HG03095 (cell line): Measurements from ENCODE around the gene SAMD4B.
"Not testable (repeated sequence)": the region's sequence is repeated elsewhere in the genome, so short reads cannot be mapped to it uniquely, and the experiment has no call there.

Experiments used
- ATAC-seq: cut with Tn5 transposase; IDR thresholded peaks from one replicate; pipeline ENCODE4 v1.9.1; 2021; ENCODE audit warnings: moderate library complexity; ENCODE audit not compliant: unreplicated experiment

SAMD4B gene

DNA sequence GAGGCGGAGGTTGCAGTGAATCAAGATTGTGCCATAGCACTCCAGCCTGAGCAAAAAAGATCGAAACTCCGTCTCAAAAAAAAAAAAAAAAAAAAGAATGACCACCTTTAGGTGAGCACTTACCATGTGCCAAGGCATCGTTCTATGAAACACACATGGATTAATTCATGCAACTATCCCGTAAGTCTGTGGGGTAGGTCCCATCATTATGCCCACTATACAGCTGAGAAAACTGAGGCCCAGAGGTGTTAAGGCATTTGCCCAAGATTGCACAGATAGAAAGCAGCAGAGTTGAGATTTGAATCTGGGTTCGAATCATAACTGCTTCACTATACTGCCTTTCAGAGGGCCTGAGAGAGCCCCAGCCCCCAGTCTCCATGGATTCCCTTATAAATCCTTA, 8.7 kb upstream of the SAMD4B start:
- ATAC-seq = no peak

DNA sequence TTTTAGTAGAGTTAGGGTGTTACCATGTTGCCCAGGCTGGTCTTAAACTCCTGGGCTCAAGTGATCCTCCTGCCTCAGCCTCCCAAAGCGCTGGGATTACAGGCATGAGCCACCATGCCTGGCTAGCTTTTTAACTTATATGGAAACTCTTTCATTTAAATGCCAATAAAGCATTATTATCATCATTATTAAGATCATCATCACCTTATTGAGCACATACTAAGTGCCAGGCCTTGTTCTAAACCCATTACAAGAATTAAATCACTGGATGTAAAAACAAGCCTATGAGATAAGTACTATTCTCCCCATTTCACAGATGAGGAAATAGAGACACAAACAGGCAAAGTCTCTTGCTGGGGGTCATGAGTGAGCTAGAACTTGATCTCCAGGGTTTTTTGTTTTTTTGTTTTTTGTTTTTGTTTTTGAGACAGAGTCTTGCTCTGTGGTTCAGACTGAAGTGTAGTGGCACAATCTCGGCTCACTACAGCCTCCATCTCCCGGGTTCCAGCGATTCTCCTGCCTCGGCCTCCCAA, 7.7 kb upstream of the SAMD4B start:
- no peak for ATAC-seq

DNA sequence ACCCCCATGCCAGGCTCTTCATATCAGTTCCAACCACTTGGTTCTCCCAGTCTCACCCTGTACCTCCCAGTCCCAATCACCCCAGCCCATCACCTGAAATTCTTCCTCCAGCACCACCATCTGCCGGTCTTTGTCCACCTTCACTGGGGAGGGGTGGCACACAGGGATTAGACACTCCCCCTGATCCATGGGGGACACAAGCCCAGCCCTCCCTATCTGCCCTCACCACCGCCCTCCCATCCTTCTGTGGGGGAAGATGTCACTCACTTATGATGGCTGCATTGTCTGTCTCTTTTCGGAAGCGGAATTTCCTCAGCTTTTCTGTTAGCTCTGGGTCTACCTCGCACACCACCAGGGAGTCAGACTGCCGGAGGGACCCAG, 7.1 kb upstream of the SAMD4B start:
- peak; percentile 19 for ATAC-seq

DNA sequence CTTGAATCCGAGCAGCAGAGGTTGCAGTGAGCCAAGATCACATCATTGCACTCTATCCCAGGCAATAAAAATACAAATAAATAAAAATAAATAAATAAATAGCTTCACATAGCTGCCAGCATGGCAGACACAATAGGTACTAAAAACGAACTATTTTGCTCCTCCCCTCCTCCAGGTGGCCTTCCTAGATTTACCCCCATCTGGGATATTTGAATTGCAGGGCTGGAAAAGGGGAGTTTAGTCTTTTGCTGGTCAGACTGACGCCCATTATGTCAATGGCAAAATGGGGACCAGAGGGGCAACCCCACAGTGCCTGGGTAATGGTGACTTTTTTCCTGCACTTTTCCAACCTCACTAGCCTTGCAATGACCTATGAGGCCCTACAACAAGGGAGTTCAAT, 5.7 kb upstream of the SAMD4B start:
- no peak for ATAC-seq

- ATAC-seq = no peak
Measured at GRCh38 chr19:39339674-39340073, 2.5 kb upstream of the SAMD4B start.

DNA sequence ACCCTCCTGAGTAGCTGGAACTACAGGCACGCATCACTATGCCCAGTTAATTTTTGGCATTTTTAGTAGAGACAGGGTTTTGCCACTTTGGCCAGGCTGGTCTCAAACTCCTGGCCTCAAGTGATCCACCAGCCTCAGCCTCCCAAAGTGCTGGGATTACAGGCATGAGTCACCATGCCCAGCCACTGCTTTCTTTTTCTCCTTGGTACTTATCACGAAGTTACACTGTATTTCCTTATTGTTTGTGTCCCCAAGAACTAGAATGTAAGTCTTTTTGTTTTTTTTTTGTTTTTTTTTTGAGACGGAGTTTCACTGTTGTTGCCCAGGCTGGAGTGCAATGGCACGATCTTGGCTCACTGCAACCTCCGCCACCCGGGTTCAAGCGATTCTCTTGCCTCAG, 2.1 kb upstream of the SAMD4B start:
- not testable (repeated sequence) for ATAC-seq

- ATAC-seq = no peak
Measured at GRCh38 chr19:39341129-39341718, 997 bp upstream of the SAMD4B start.

GRCh38 chr19:39342647-39343305, 555 bp downstream of the SAMD4B start:
- ATAC-seq = no peak

GRCh38 chr19:39345956-39346355, 3.7 kb downstream of the SAMD4B start:
- ATAC-seq = no peak

- no peak for ATAC-seq
Measured at GRCh38 chr19:39347332-39348164, 5.3 kb downstream of the SAMD4B start.

DNA sequence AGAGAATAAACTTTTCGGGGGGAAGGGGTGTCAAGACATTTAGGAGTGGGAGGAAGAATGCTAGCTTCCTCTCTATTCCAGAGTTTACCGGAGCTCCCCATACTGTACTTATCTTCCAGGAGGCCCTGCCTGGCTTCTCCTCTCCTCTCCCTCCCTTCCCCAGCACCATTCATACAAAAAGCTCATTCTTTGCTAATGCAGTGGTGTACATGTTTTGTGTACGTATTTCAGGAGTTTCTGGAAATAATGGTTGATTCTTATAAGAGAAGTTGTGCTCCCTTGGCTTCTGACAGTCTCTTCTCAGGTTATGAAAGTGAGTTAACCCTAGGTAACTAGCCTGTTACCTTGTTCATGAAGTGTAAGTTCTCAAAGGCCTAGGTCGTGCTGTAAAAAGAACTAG, 7.1 kb downstream of the SAMD4B start:
- no peak for ATAC-seq

- ATAC-seq = no peak
Measured at GRCh38 chr19:39350156-39350555, 7.9 kb downstream of the SAMD4B start.

DNA sequence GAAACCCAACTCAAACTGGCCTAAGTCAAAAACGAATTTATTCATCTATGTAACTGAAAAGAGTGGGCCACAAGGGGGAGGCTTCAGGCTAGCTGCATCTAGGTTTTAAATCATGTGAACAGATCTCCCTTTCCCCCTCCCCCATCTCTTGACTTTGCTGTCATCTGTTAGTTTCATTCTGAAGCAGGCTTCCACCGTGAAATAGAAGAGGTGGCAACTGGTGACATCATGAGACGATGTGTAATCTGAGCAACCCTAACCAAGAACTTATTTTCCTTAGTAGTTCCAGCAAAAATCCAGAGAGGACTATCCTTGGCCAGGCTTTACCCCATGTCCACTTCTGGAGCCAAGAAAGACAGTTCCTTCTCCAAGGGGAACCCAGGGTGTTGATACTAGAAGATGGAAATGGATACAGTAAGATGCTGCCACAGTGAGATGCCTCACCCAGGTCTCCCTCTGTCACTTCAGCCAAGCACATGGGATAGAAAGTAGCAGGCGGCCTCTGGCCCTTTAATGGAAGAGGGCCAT, 9.4 kb downstream of the SAMD4B start:
- no peak for ATAC-seq

DNA sequence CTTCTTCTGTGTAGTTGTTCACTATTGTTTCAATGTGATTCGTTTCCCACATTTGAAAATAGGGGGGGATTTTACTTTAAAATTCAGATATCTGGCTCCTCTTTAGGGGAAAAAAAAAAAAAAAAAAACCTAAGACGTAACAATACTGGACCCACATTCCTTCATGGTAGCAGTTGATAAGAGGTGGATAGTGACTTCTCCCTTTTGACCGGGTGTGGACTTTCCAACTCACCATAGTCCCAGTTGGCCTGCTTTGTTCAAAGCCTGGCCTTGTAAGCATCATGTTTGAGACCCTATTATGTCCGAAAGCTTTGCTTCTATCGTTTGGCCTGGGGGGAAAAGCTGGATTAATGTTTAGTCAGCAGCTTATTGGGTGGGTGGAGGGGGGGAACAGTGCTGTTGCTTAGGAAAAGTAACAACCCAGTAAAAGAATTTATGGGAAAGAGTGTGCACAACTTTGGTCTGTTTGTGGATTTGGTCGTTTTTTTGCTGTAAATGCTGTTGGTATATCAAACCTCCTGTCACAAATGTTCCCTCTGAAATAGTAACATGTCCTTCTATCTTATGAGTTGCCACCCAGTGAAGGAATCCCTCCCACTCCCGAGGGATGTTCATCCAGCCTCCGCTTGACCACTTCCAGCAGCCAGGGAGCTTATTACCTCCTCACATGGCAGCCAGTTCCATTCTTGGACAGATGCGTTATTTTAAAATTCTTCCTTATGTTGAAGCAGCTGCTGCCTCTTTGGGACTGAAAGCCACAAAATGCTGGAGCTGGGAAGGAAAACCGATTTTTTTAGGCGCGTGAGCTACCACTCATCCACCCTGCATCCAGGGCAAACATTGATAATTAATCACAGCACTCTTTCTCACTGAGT, 10.4 kb downstream of the SAMD4B start:
- no peak for ATAC-seq

- ATAC-seq = no peak
Measured at GRCh38 chr19:39355253-39355652, 13.0 kb downstream of the SAMD4B start.

- ATAC-seq = no peak
Measured at GRCh38 chr19:39356073-39356472, 13.9 kb downstream of the SAMD4B start.

- no peak for ATAC-seq
Measured at GRCh38 chr19:39356647-39357046, 14.4 kb downstream of the SAMD4B start.

GRCh38 chr19:39359026-39359425, 16.8 kb downstream of the SAMD4B start:
- no peak for ATAC-seq

DNA sequence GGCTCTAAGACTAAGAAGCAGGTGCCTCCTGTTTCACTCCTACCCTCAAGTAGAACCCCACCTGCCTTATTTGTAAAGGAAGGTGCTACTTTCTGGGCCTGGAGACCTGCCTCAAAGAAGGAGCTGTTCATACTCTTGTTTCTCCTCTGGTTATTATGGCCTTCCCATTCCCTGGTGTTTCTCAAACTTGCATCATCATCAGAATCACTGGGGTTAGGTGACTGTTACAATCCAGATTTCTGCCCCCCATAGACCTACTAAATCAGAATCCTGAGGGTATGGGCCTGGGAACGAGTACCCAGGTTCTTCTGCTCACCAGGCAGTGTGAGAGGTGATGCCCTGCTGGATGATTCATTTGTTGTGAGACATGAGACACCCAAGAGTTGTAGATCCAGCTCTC, 18.4 kb downstream of the SAMD4B start:
- no peak for ATAC-seq
